Caki2 (cell line): Measurements from ENCODE around the gene MEIOSIN. TPM values are rescaled to one million over a fixed set of nuclear protein-coding genes. Genes with fewer than 3 reads are reported as not detected.
"Not testable (repeated sequence)": the region's sequence is repeated elsewhere in the genome, so short reads cannot be mapped to it uniquely, and the experiment has no call there.

Source experiments
- DNase-seq: peaks from one replicate; pipeline ENCODE4 v3.0.0-alpha.2; 2015; ENCODE audit warnings: low read depth
- in situ Hi-C: cut with HindIII; loops from 2 replicates; pipeline ENCODE4 v1.10.0; 2016; ENCODE audit warnings: low sequenced_read_pairs, low pct_unique_long_range_greater_than_20kb, mixed read lengths
- total RNA-seq: library from RNA; depleted of rRNA; stranded (reverse); fragments of >200 nt; shearing (Covaris generic); gene quantifications from 2 replicates; pipeline ENCODE4 v1.2.3, GENCODE V29; 2014; ENCODE audit warnings: low replicate concordance

The MEIOSIN gene
- total RNA-seq, 1 experiment from 2014 or later, result not detected

DNA sequence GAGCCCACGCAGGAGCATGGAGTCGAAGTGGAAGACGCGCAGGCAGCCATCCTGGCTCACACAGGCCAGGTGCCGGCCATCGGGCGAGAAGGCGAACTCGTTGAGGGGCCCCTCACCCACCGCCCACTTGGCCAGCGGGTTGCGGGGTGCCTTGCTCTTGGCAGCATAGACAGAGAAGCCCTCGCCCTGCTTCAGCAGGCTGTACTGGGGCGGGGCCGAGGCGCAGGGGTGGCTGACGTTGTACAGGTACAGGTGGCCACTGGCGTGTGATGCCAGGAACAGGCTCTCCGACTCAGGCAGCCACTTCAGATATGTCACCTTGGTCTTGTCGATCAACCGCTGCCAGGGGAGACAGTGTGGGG, 53.3 kb downstream of the MEIOSIN start:
- in situ Hi-C loops, result no loop called here

DNA sequence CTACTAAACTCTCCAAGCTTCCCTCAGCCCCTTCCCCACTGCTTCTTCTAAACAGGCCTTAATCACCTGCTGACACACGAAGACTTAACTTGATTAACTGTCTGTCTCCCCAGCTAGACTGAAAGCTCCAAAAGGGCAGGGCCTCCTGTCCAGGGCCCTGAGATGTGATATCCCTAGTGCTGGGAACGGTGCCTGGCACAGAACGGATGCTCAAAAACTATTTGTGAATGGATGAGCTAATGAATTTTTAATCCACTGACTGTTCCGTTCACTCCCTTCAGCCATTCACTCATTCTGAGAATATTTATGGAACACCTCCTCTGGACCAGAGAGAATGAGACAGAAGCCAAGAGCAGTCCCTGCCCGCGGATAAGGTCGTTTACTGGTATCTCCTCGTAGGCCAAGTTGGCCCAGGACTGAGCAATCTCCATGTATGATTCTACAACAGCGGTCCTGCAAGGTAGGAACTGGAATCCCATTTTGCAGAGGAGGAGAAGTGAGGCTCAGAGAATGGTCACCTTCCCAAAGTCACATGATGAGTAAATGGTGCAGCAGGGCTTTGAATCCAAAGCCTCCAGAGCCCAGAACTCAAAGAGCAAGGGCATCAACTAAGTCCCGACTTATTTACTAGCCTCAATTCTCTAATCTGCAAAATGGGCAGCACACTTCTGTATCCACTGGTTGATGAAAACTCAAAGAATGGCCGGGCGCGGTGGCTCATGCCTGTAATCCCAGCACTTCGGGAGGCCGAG, 56.0 kb downstream of the MEIOSIN start:
- in situ Hi-C loops, result no loop called here
- no peak for DNase-seq

More for the DNA sequence above, 53.3 kb downstream of the MEIOSIN start:
- no peak for DNase-seq

DNA sequence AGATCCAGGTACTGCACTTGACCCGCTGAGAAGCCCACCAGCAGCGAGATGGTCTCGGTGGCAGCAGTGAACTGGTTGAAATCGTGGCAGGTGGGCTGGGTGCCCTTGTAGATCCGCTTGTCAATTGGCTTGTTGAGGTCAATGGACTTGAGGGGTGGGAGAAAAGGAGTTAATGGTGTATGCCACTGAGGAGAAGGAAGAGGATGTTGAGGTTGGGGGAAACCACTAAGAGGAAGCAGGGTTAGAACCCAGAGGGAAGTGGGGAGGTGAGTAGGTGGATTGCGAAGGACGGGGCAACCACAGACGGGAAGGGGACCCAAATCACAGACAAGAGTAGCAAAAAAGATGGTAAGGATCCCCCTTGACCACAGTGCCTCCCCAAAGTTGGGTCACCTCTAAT, 57.7 kb downstream of the MEIOSIN start:
- no peak for DNase-seq
- in situ Hi-C loops, result no loop called here

DNA sequence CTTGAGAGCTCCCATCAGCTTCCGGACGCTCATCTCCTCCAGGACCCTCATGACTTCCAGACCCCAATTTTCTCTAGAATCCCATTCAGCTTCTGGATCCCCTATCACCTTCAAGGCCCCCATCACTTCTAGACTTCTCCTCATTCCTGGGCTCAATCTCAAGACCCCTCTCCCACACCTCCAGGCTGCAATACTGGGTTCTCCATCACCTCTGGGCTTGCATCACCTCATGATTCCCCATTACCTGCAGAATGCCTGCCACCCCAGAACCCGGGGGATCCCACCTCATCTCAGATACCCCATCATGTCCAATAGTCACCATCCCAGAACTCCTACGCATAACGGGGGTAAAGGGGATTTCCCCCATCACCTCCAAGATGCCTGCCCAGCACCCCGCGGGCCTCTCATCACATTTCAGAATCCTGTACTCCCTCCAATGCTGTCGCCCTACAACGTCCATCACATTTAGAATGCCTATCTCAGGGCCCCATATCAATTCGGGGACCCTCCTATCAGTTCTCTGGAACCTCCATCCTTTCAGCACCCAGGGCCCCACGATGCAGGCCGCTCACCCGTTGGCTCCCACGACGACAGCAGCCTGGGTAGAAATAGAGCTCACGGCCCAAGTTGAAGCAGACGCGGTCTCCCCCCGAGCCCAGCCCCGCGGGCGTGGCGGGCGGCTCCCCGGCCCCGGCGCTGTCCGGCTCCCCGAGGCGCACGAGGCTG, 58.7 kb downstream of the MEIOSIN start:
- in situ Hi-C loops, result no loop called here
- DNase-seq, result no peak

DNA sequence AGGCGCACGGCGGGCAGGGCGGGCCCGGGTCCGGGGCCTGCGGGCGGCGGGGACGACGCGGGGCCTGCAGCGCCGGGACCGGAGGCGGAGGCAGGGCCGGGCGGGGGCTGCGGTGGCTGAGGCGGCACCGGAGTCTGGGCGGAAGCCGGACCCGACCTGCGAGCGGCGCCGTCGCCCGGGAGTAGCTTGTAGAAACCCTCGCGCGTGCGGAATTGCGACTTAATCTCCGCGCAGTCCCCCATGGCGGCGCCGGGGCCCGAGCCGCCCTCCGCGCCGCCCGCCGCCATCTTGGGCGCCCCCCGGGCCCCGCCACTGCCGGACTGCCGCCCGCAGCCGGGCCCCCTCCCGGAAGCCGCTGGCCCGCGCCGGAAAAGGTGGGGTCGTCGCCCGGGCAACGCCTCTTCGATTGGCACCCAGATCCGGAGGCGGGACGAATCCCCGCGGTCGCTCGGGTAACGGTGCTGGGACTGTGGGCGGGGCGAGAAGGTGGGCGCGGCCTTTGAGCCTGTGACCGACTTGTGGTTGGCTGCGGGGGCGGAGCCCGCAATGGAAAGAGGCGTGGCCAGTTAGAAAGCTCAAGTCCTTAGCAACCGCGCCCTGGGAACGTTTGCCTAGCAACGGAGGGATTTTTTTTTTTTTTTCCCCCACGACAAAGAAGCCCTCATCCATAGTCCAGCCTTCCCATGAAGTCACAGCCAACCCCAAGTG, 59.4 kb downstream of the MEIOSIN start, which contains the start of gene DMWD:
TSS of gene DMWD (minus strand) at position 376 of the 708 bp plus-strand sequence. CDS start at position 287, 89 bp downstream.
- in situ Hi-C loops, result no loop called here

DNA sequence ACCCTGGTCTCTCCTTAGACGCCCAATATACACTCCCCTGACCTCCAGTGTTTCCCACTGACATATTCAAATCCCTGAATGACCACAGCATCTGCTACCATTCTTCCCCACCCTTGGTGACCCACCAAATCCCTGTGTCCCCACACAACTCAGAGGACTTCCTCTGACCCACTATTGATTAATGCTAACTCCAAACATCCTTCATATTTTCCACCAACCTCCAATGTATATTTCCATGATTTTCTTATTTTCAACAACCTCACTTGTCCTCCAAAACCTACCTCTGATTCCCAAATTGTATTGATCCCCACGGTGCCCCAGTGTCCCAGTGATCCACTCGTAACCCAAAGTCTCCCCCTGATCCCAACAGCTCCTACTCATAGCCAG, 59.9 kb downstream of the MEIOSIN start:
- in situ Hi-C loops, result no loop called here
- no peak for DNase-seq

More for the DNA sequence above, 59.4 kb downstream of the MEIOSIN start, which contains the start of gene DMWD:
- peak; percentile 99 for DNase-seq

DNA sequence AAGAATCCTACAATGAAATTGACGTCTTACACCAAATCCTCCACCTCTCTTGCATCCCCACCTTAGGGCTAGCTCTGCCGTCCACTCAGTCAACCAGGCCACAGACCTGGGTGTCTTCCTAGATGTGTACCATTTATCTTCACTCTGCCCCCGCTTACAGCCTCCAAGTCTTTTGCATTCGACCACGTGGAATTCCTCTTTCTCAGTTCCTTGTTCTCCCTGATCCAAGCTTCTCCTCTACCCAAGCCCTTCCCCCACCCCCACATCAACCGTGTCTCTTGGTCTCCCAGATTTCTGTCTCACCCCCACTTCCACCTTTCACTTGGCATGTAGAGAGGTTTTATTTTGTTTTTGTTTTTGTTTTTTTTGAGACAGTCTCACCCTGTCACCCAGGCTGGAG, 60.6 kb downstream of the MEIOSIN start:
- in situ Hi-C loops, result no loop called here
- no peak for DNase-seq

DNA sequence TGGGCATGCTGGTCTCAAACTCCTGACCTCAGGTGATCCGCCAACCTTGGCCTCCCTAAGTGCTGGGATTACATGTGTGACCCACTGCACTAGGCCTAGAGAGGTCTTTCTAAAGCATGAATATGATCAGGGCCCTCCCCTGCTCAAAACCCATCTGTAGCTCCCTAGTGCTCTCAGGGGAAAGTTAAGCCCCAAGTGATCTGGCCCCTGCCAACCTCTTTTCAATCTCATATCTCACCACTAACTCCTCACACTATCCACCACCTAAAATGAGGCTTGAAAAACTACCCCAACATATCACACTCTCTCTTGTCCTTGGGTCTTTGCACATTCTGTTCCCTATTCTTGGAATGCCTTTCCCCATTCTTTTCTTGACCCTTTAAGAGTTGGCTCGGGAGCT, 61.4 kb downstream of the MEIOSIN start:
- DNase-seq, result no peak
- in situ Hi-C loops, result no loop called here

DNA sequence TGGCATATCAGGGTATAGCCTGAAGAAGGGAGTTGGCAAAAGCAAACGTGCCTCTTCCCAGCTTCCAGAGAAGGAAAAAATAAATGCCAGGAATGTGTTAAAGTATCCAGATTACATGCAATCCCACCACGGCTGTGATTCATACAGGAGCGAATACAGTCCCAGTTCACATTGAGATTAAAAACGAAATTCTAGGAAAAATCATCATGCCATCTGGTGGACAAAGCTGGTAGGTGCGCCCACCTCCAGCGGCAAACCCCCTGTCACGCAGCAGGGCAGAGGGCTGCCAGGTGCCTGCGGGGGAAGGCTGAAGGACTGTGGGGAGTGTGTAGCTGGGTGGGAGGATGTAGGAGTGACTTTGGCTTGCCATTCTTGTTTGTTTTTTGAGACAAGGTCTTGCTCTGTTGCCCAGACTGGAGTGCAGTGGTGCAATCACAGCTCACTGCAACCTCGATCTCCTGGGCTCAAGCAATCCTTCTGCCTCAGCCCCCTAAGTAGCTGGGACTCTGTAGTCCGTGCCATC, 65.8 kb downstream of the MEIOSIN start:
- in situ Hi-C loops, result no loop called here
- peak; percentile 92 for DNase-seq

DNA sequence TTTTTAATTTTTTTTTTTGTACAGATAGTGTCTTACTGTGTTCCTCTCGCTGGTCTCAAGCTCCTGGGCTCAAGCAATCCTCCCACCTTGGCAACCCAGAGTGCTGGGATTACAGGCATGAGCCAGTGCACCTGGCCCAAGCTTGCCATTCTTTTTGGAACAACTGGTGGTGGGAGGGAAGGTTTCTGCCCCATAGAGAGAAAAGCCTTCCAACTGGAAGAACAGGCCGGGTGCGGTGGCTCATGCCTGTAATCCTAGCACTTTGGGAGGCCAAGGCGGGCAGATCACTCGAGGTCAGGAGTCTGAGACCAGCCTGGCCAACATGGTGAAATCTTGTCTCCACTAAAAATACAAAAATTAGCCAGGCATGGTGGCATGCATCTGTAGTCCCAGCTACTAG, 66.3 kb downstream of the MEIOSIN start:
- in situ Hi-C loops, result not testable (repeated sequence)

DNA sequence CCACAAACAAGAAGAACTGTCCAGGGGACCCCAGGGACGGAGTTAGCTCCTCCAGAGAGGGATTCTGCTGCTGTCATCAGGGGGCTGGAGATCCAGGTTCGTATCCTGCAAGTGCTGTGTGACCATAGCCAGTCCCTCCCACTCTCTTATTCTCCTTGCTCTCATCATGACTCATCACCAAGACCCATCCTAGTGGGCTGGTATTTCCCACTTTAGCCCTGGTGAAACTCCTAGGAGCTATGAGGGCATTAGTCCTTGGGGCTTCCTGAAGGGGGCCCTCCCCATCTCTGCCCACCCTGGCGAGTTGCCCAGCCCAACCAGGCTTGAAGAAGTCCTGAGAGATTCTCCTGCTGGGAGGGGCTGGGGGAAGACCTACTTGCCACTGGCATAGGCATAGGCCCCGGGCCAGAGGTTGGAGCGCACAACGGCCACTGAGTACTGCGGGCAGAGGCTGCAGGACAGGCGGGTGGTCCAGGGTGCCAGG, 66.9 kb downstream of the MEIOSIN start:
- in situ Hi-C loops, result no loop called here

More for the DNA sequence above, 66.3 kb downstream of the MEIOSIN start:
- DNase-seq, result not testable (repeated sequence)

DNA sequence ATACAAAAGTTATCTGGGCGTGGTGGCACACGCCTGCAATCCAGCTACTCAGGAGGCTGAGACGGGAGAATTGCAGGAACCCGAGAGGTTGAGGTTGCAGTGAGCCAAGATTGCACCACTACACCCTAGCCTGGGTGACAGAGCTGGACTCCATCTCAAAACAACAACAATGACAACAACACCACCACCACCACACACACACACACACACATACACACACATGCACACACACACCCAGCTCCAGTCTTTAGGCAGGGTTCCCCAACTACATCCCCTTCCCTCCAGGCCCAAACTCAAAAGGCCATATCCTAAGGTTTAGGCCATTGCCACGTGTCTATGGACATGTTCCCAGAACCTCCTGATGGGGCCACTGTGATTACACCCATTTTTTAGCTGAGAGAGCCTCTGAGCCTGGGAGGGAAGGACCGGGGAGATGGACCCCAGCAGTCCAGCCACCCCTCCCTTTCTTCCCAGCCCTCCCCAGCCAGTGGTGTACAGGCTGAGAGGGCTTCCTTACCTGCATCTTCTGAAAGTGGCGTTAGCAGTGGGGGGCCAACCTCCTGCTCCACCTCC, 68.5 kb downstream of the MEIOSIN start:
- no peak for DNase-seq
- in situ Hi-C loops, result no loop called here

More for the DNA sequence above, 66.9 kb downstream of the MEIOSIN start:
- DNase-seq, result peak; percentile 97

DNA sequence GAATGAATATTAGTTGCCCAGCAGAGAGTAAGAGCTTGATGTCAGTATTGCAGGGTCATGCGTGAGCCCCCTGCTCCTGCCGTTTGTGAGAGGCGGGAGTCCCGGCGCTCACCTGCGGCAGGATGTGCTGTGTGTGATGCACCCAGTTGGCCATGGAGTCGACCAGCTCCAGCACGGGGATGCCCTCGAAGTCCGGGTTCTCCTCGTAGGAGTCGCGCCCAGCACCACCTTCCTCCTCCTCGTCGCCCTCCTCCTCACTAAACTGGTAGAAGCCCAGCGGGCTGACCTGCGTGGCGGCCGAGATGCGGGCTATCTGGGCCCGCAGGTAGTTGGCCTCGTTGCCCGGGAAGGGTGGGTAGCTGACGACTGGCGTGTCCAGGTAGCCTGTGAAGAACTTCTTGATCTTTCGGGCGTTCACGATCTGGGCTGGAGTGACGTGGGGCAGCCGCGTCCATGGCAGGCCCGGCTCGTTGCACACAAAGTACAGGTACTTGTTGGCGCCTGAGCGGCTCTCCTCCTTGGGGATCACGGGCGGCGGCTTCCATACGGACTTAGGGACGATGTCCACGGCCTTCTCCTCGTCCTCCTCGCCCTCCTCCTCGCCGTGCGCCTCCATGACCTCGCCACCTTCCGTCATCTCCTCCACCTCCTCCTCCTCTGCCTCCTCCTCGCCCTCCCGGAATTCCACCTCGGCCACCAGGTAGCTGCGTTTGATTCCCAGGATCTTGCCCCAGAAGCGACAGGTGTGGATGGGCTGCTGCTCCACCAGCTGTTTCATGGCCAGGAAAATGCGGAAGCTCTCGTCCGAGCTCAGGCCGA, 71.1 kb downstream of the MEIOSIN start:
- in situ Hi-C loops, result no loop called here
- DNase-seq, result no peak

DNA sequence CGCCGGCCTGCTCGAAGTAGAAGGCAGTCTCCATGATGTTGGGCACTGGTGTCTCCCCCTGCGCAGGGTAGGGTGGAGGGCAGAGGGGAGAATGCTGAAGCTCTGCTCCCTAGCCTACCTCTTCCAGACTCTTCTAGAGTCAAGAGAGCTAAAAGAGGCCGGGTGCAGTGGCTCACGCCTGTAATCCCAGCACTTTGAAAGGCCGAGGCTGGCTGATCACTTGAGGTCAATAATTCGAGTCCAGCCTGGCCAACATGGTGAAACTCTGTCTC, 71.7 kb downstream of the MEIOSIN start:
- DNase-seq, result no peak
- in situ Hi-C loops, result no loop called here

DNA sequence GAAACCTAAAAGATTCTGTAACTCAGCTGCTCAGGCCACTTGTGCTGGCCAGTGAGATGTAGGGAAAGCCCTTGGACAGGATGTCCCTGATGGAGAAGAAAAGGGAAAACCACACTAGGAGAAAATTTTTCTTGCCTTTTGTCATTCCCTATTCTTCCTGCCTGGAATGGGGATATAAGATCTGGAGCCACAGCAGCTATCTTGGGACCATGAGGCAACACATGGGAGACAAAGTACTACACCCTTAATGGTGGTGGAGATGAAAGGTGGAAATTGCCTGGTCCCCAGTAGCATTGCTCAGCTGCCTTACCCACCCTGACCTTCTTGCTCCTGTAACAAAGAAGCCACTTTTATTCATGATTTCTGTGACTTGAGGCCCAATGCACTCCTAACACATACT, 72.5 kb downstream of the MEIOSIN start:
- no peak for DNase-seq
- in situ Hi-C loops, result no loop called here

DNA sequence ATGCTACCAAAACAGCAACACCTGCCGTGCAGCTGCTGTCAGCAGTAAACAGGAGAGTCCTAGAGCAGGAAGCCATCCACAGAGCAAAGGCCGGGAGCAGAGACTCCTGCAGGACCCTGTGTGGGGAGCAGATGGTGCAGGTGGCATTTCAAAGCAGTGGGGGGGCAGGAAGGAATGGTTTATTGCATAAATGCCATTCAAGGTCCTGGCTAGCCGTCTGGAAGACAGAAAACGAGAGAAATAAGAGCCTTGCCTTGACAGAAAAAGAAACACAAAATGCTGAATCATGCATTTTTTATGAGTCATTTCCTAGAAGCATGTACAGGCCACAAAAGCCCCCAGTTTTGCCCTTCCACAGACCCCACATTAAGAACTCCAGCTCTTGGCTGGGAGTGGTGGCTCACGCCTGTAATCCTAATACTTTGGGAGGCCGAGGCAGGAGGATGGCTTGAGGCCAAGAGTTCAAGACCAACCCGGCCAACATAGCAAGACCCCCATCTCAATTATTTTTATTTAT, 76.5 kb downstream of the MEIOSIN start:
- in situ Hi-C loops, result no loop called here
- peak; percentile 84 for DNase-seq

DNA sequence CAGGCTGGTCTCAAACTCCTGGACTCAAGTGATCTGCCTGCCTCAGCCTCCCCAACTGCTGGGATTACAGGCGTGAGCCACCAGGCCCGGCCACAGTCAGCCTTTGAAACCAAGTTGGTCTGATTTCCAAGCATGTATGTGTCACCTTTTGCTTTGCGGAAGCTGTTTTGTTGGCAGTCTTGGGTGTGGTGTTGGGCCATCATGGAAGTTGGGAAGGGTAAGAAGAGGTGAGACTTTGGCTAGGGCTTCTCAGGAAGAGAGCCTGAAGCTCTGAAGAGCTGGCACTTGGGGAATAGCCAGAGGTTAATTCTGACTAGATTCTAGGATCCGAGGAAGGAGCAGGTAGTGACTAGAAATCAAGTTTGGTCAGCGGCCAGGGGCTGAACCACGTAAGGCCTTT, 79.1 kb downstream of the MEIOSIN start:
- in situ Hi-C loops, result no loop called here

More for the DNA sequence above, 79.1 kb downstream of the MEIOSIN start:
- DNase-seq, result no peak
